Epithelial cell of proximal tubule (primary cell): Measurements from ENCODE around the gene INF2. TPM values are rescaled to one million over a fixed set of nuclear protein-coding genes. Genes with fewer than 3 reads are reported as not detected.

Source experiments
- DNase-seq: peaks from one replicate; pipeline ENCODE4 v3.0.0-alpha.2; 2011; ENCODE audit warnings: low read depth
- H3K4me3 ChIP-seq: 2 replicates; pipeline ENCODE4 v1.5.1; 2011; ENCODE audit warnings: low read depth, mild to moderate bottlenecking, low read length
- total RNA-seq: library from RNA; depleted of rRNA; stranded (reverse); fragments of >200 nt; gene quantifications from 2 replicates; pipeline ENCODE4 v1.2.3, GENCODE V29; 2015
- TF ChIP-seq, protein P1 (sequence below): conservative IDR thresholded peaks from 2 replicates; pipeline ENCODE4 v1.5.1; 2012; ENCODE audit warnings: low read depth, mild to moderate bottlenecking, low read length

INF2 gene
- total RNA-seq, 1 donor from 2014 or later, result 100 TPM

- H3K4me3 ChIP-seq, result peak overlapping the region; percentile 97
- DNase-seq, result no peak
- TF ChIP-seq, protein P1, sequence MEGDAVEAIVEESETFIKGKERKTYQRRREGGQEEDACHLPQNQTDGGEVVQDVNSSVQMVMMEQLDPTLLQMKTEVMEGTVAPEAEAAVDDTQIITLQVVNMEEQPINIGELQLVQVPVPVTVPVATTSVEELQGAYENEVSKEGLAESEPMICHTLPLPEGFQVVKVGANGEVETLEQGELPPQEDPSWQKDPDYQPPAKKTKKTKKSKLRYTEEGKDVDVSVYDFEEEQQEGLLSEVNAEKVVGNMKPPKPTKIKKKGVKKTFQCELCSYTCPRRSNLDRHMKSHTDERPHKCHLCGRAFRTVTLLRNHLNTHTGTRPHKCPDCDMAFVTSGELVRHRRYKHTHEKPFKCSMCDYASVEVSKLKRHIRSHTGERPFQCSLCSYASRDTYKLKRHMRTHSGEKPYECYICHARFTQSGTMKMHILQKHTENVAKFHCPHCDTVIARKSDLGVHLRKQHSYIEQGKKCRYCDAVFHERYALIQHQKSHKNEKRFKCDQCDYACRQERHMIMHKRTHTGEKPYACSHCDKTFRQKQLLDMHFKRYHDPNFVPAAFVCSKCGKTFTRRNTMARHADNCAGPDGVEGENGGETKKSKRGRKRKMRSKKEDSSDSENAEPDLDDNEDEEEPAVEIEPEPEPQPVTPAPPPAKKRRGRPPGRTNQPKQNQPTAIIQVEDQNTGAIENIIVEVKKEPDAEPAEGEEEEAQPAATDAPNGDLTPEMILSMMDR, result no peak
These were observed 64.9 kb downstream of the INF2 start for GRCh38 chr14:104754213-104754851.

DNA sequence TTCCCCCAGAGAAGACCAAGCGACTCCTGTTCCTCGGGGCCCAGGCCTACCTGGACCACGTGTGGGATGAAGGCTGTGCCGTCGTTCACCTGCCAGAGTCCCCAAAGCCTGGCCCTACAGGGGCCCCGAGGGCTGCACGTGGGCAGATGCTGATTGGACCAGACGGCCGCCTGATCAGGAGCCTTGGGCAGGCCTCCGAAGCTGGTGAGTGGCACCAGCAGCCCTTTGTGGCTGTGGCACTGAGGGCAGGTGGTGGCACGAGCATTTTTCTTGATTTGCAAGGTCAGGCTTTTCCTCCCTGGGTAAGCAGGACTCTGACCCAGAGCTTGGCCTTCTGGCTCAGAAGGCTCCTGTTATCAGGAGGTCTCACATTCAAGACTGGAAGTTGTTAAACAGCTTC lies 66.2 kb downstream of the INF2 start:
- no peak overlapping the region for H3K4me3 ChIP-seq
- DNase-seq, result no peak
- TF ChIP-seq, protein P1, result no peak

DNA sequence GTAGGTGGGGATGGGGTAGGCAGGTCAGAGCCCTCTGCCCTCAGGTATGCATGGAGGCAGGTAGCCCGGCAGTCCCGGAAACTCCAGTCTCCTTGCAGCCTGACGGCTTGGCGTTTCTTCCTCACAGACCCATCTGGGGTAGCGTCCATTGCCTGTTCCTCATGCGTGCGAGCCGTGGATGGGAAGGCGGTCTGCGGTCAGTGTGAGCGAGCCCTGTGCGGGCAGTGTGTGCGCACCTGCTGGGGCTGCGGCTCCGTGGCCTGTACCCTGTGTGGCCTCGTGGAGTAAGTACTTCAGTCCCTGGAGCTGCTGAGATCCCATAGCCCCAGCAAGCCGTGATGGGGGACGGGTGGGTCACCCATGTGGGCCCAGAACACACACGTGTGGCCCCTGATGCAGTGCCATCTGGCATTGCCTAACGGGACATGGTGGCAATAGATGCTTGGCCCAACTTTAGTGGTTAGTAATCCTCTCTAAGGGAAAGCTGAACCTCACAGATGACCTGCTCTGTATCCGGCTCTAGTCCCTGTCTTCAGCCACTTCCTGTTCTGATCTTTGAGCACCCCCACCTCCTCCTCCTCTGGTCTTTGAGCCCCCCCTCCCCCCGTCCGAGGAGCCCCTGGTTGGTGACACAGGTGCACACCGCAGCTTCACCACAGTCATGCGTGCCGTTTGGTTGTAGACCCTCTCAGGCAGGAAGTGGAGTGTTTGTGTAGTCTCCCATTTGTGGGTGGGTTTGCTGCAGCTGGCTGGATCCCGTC lies 67.2 kb downstream of the INF2 start:
- TF ChIP-seq, protein P1, result no peak
- DNase-seq, result no peak
- no peak overlapping the region for H3K4me3 ChIP-seq

DNA sequence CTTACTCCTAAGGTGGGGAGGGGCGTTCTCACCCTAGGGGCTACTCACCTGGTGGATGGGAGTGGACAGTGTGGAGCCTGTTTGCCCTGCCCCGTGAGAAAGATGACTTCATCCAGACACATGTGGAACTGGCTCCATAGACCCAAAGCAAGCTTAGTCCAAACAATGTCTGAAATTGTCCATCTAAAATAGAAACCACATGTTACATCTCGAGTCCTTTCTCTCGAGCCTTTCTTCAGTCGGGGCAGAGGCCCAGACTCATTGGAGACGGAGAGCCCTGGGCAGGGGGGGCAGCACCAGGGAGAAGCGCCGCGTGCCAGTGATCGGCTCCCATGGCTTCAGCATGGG lies 67.8 kb downstream of the INF2 start:
- TF ChIP-seq, protein P1, result no peak
- no peak for DNase-seq
- no peak overlapping the region for H3K4me3 ChIP-seq

DNA sequence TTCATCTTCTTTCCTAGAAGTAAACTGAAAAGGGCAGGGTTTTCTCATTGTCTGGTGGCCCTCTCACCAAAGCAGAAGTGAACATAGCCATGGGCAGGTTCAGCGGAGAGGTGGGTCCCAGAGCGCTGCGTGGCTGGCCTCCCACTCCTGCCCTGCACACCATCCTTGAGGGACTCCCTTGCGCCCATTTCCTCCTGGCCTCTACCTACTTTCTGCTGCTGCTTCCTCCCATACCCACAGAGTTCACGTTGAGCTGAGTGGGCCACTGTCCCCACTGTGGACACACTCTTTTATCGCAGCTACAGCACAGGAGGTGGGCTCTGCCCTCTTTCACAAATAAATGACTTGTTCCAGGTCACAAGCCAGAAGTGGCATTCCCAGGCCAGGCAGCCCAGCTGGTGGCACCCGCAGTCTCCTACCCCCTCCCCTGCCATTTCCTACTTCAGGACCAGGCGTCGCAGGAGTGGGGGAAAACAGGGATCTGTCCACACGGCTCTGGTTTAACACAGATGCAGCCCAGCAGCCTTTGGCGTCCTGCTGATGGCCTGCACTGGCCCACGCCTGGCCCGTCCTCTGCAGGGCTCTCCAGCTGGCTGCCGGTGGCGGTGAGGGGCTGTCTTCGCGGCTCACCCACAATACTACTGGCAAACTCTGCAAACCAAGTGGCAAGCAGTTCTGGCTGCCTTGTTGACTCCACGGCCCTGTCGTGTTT lies 68.4 kb downstream of the INF2 start:
- no peak for DNase-seq
- TF ChIP-seq, protein P1, result no peak
- no peak overlapping the region for H3K4me3 ChIP-seq

- DNase-seq, result no peak
- no peak overlapping the region for H3K4me3 ChIP-seq
- TF ChIP-seq, protein P1, result no peak
These were observed 69.9 kb downstream of the INF2 start for GRCh38 chr14:104758981-104759969.
